MM.1S (cell line): ENCODE data around the gene ABCC4.

Source experiments
- DNase-seq: peaks from one replicate; pipeline ENCODE4 v3.0.0-alpha.2; 2015
- H2AFZ ChIP-seq: fragments of 300-600 bp; sonication (generic); 2 replicates; pipeline ENCODE4 v1.6.0; 2016; ENCODE audit warnings: antibody characterized with exemption, low read length
- H3F3A ChIP-seq: fragments of 300-600 bp; sonication (generic); 2 replicates; pipeline ENCODE4 v1.6.1; 2016; ENCODE audit warnings: mild to moderate bottlenecking, antibody characterized with exemption, low read length, moderate library complexity, mixed read lengths; ENCODE audit not compliant: insufficient read depth
- H3K27ac ChIP-seq: fragments of 300-600 bp; sonication (generic); 2 replicates; pipeline ENCODE4 v1.5.1; 2016; ENCODE audit warnings: mild to moderate bottlenecking, low read length
- H3K27me3 ChIP-seq: fragments of 300-600 bp; sonication (generic); replicated peaks from 2 replicates; pipeline ENCODE4 v1.6.0; 2016; ENCODE audit warnings: low read length; ENCODE audit not compliant: insufficient read depth
- H3K36me3 ChIP-seq: fragments of 300-600 bp; sonication (generic); replicated peaks from 2 replicates; pipeline ENCODE4 v1.6.1; 2016; ENCODE audit warnings: mild to moderate bottlenecking, low read length, mixed read lengths; ENCODE audit not compliant: insufficient read depth
- H3K4me1 ChIP-seq: fragments of 300-600 bp; sonication (generic); 2 replicates; pipeline ENCODE4 v1.6.1; 2016; ENCODE audit warnings: low read length, mixed read lengths
- H3K4me2 ChIP-seq: fragments of 300-600 bp; sonication (generic); 2 replicates; pipeline ENCODE4 v1.6.0; 2016; ENCODE audit warnings: low read depth, low read length
- H3K4me3 ChIP-seq: fragments of 300-600 bp; sonication (generic); 2 replicates; pipeline ENCODE4 v1.5.1; 2016; ENCODE audit warnings: low read length, mixed read lengths
- H3K79me2 ChIP-seq: fragments of 300-600 bp; sonication (generic); 2 replicates; pipeline ENCODE4 v1.6.1; 2016; ENCODE audit warnings: mixed run types, low read length, mixed read lengths
- H3K9ac ChIP-seq: fragments of 300-600 bp; sonication (generic); 2 replicates; pipeline ENCODE4 v1.6.1; 2016; ENCODE audit warnings: low read length, mixed read lengths
- H3K9me2 ChIP-seq: fragments of 300-600 bp; sonication (generic); replicated peaks from 2 replicates; pipeline ENCODE4 v1.6.1; 2016; ENCODE audit warnings: mild to moderate bottlenecking, low read length, mixed read lengths; ENCODE audit not compliant: insufficient read depth
- H3K9me3 ChIP-seq: fragments of 300-600 bp; sonication (generic); replicated peaks from 2 replicates; pipeline ENCODE4 v1.6.1; 2016; ENCODE audit warnings: mild to moderate bottlenecking, low read length, mixed read lengths; ENCODE audit not compliant: insufficient read depth
- H4K20me1 ChIP-seq: fragments of 300-600 bp; sonication (generic); 2 replicates; pipeline ENCODE4 v1.6.1; 2016; ENCODE audit warnings: mild to moderate bottlenecking, low read length, moderate library complexity, mixed read lengths; ENCODE audit not compliant: insufficient read depth
- EZH2 ChIP-seq: fragments of 300-600 bp; sonication (generic); optimal IDR thresholded peaks from 2 replicates; pipeline ENCODE3; 2017; ENCODE audit warnings: low read depth, mild to moderate bottlenecking, antibody characterized with exemption, low read length, mixed read lengths
- EZH2phosphoT487 ChIP-seq: fragments of 300-600 bp; sonication (generic); IDR thresholded peaks from 2 replicates; pipeline ENCODE4 v1.6.1; 2018; ENCODE audit warnings: antibody characterized with exemption, low read length
- TF ChIP-seq, protein P1 (sequence below): fragments of 300-600 bp; sonication (generic); IDR thresholded peaks from 2 replicates; pipeline ENCODE4 v1.5.1; 2016; ENCODE audit warnings: antibody characterized with exemption, low read length, mixed read lengths

The ABCC4 gene

DNA sequence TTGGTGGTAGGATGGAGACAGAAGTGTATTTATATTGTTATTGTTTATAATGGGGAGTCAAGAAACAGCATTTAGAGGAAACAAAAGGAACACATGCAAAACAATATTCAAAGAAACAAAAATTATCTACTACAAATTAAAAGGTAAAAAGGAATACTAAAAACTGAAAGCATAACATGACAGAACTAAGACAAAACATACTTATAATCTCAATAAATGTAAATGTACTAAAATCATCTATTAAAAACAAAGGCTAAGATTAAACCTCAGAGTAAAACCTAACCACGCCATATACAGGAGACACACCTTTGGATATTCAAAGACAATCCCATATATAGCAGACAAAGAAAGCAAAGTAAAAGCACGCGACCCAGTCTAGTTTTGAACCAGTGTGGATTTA is 273.6 kb downstream of the ABCC4 start:
- Histone ChIP-seq H3K79me2 (no peaks in the 10 kb centered on the region), H3K9me3 (no peaks in the 10 kb centered on the region), H3K4me3 (no peak overlapping the region), H3K4me1 (no peaks in the 10 kb centered on the region), H2AFZ (no peak overlapping the region), H3K9me2 (no peaks in the 10 kb centered on the region), H4K20me1 (no peaks in the 10 kb centered on the region), H3K9ac (no peak overlapping the region), H3K27me3 (no peaks in the 10 kb centered on the region), H3K4me2 (no peak overlapping the region), H3K27ac (no peak overlapping the region), H3K36me3 (no peaks in the 10 kb centered on the region), H3F3A (no peaks in the 10 kb centered on the region)
- no peak for DNase-seq
- TF ChIP-seq EZH2 (no peak), EZH2phosphoT487 (no peak)
- TF ChIP-seq, protein P1, sequence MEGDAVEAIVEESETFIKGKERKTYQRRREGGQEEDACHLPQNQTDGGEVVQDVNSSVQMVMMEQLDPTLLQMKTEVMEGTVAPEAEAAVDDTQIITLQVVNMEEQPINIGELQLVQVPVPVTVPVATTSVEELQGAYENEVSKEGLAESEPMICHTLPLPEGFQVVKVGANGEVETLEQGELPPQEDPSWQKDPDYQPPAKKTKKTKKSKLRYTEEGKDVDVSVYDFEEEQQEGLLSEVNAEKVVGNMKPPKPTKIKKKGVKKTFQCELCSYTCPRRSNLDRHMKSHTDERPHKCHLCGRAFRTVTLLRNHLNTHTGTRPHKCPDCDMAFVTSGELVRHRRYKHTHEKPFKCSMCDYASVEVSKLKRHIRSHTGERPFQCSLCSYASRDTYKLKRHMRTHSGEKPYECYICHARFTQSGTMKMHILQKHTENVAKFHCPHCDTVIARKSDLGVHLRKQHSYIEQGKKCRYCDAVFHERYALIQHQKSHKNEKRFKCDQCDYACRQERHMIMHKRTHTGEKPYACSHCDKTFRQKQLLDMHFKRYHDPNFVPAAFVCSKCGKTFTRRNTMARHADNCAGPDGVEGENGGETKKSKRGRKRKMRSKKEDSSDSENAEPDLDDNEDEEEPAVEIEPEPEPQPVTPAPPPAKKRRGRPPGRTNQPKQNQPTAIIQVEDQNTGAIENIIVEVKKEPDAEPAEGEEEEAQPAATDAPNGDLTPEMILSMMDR: no peak

- no peak overlapping the region for H3K4me2 ChIP-seq
- H3K36me3 ChIP-seq: no peaks in the 10 kb centered on the region
- H3K9ac ChIP-seq: no peak overlapping the region
- TF ChIP-seq, protein P1: no peak
- no peak for TF ChIP-seq EZH2
- TF ChIP-seq EZH2phosphoT487: no peak
- H3K9me3 ChIP-seq: no peaks in the 10 kb centered on the region
- no peaks in the 10 kb centered on the region for H3K27me3 ChIP-seq
- H3K4me1 ChIP-seq: no peaks in the 10 kb centered on the region
- H3K27ac ChIP-seq: no peak overlapping the region
- H3F3A ChIP-seq: no peaks in the 10 kb centered on the region
- H2AFZ ChIP-seq: no peak overlapping the region
- H3K9me2 ChIP-seq: no peaks in the 10 kb centered on the region
- no peak overlapping the region for H3K4me3 ChIP-seq
- no peaks in the 10 kb centered on the region for H4K20me1 ChIP-seq
- H3K79me2 ChIP-seq: no peaks in the 10 kb centered on the region
- no peak for DNase-seq
Measured at GRCh38 chr13:95025116-95025515, 276.1 kb downstream of the ABCC4 start.

GRCh38 chr13:95023405-95023804 is 277.8 kb downstream of the ABCC4 start:
- H3K36me3 ChIP-seq: no peaks in the 10 kb centered on the region
- DNase-seq: no peak
- no peak for TF ChIP-seq EZH2
- TF ChIP-seq, protein P1: no peak
- TF ChIP-seq EZH2phosphoT487: no peak
- no peaks in the 10 kb centered on the region for H3F3A ChIP-seq
- H3K4me2 ChIP-seq: no peak overlapping the region
- no peaks in the 10 kb centered on the region for H3K27me3 ChIP-seq
- H4K20me1 ChIP-seq: no peaks in the 10 kb centered on the region
- H3K9ac ChIP-seq: no peak overlapping the region
- no peak overlapping the region for H3K27ac ChIP-seq
- H3K79me2 ChIP-seq: no peaks in the 10 kb centered on the region
- no peak overlapping the region for H2AFZ ChIP-seq
- H3K4me1 ChIP-seq: no peaks in the 10 kb centered on the region
- H3K9me3 ChIP-seq: no peaks in the 10 kb centered on the region
- no peak overlapping the region for H3K4me3 ChIP-seq
- H3K9me2 ChIP-seq: no peaks in the 10 kb centered on the region
